DOHH2 (cell line): ENCODE measurements around the gene VANGL2.

Experiments
- H3F3A ChIP-seq: fragments of 200-600 bp; sonication (generic), shearing (Covaris generic); 2 replicates; pipeline ENCODE4 v1.6.0; 2016; ENCODE audit warnings: antibody characterized with exemption, mild to moderate bottlenecking; ENCODE audit not compliant: control insufficient read depth, insufficient read depth
- H3K27ac ChIP-seq: fragments of 200-600 bp; sonication (generic); 2 replicates; pipeline ENCODE4 v1.5.1; 2014; ENCODE audit warnings: low read depth, mild to moderate bottlenecking, low read length, moderate library complexity
- H3K27me3 ChIP-seq: fragments of 200-600 bp; sonication (generic); 2 replicates; pipeline ENCODE4 v1.6.1; 2014; ENCODE audit warnings: mild to moderate bottlenecking, low read length, mixed read lengths; ENCODE audit not compliant: control insufficient read depth
- H3K36me3 ChIP-seq: fragments of 200-600 bp; sonication (generic); 2 replicates; pipeline ENCODE4 v1.6.1; 2014; ENCODE audit warnings: mild to moderate bottlenecking, low read length, moderate library complexity, mixed read lengths; ENCODE audit not compliant: control insufficient read depth
- H3K4me1 ChIP-seq: fragments of 200-600 bp; sonication (generic); 2 replicates; pipeline ENCODE4 v1.6.1; 2014; ENCODE audit warnings: mild to moderate bottlenecking, low read length, mixed read lengths; ENCODE audit not compliant: control insufficient read depth
- H3K4me2 ChIP-seq: fragments of 200-600 bp; sonication (generic); 2 replicates; pipeline ENCODE4 v1.6.0; 2014; ENCODE audit warnings: mild to moderate bottlenecking, low read length, moderate library complexity
- H3K4me3 ChIP-seq: fragments of 200-600 bp; sonication (generic); 2 replicates; pipeline ENCODE4 v1.5.1; 2014; ENCODE audit warnings: mild to moderate bottlenecking, low read length, mixed read lengths
- H3K79me2 ChIP-seq: fragments of 200-600 bp; sonication (generic); 2 replicates; pipeline ENCODE4 v1.6.1; 2014; ENCODE audit warnings: mild to moderate bottlenecking, low read length, mixed read lengths; ENCODE audit not compliant: control insufficient read depth
- H3K9me2 ChIP-seq: fragments of 200-600 bp; sonication (generic); replicated peaks from 2 replicates; pipeline ENCODE4 v1.6.1; 2014; ENCODE audit warnings: mild to moderate bottlenecking, low read length, mixed read lengths; ENCODE audit not compliant: control insufficient read depth
- H3K9me3 ChIP-seq: fragments of 200-600 bp; sonication (generic); 2 replicates; pipeline ENCODE4 v1.6.1; 2014; ENCODE audit warnings: antibody characterized with exemption, low read length, mixed read lengths; ENCODE audit not compliant: control insufficient read depth, insufficient read depth
- H4K20me1 ChIP-seq: fragments of 200-600 bp; sonication (generic); 2 replicates; pipeline ENCODE4 v1.6.0; 2014; ENCODE audit warnings: low read depth, mild to moderate bottlenecking, antibody characterized with exemption, low read length, moderate library complexity; ENCODE audit not compliant: control insufficient read depth, insufficient read depth
- CTCF ChIP-seq: fragments of 200-600 bp; sonication (generic); IDR thresholded peaks from one replicate; pipeline ENCODE4 v1.5.1; 2014; ENCODE audit warnings: antibody characterized with exemption, mild to moderate bottlenecking, low read depth, low read length; ENCODE audit not compliant: poor library complexity, severe bottlenecking
- EZH2phosphoT487 ChIP-seq: fragments of 200-600 bp; sonication (generic); IDR thresholded peaks from 2 replicates; pipeline ENCODE4 v1.6.1; 2017; ENCODE audit warnings: borderline replicate concordance, mild to moderate bottlenecking, antibody characterized with exemption, low read length, moderate library complexity, mixed read lengths

The VANGL2 gene

GRCh38 chr1:160406131-160406968, 6.0 kb downstream of the VANGL2 start:
- peaks cover 28% of the 10 kb centered on the region for H3K27me3 ChIP-seq
- no peaks in the 10 kb centered on the region for H4K20me1 ChIP-seq
- TF ChIP-seq EZH2phosphoT487 = no peak
- TF ChIP-seq CTCF = no peak
- no peaks in the 10 kb centered on the region for H3K9me2 ChIP-seq
- H3K4me1 ChIP-seq = peaks cover under 1% of the 10 kb centered on the region
- no peak overlapping the region for H3K27ac ChIP-seq
- H3F3A ChIP-seq = no peaks in the 10 kb centered on the region
- no peaks in the 10 kb centered on the region for H3K36me3 ChIP-seq
- H3K9me3 ChIP-seq = no peaks in the 10 kb centered on the region
- H3K4me3 ChIP-seq = no peak overlapping the region
- no peaks in the 10 kb centered on the region for H3K79me2 ChIP-seq
- no peak overlapping the region for H3K4me2 ChIP-seq

- H3K4me1 ChIP-seq = no peaks in the 10 kb centered on the region
- H3K36me3 ChIP-seq = no peaks in the 10 kb centered on the region
- no peaks in the 10 kb centered on the region for H3F3A ChIP-seq
- no peaks in the 10 kb centered on the region for H3K9me2 ChIP-seq
- no peak for TF ChIP-seq EZH2phosphoT487
- TF ChIP-seq CTCF = no peak
- H3K79me2 ChIP-seq = no peaks in the 10 kb centered on the region
- peaks cover 10% of the 10 kb centered on the region; the same call in 1 of the 2 replicates for H3K27me3 ChIP-seq
- H4K20me1 ChIP-seq = no peaks in the 10 kb centered on the region
- H3K9me3 ChIP-seq = no peaks in the 10 kb centered on the region
- H3K4me3 ChIP-seq = no peak overlapping the region
- no peak overlapping the region for H3K27ac ChIP-seq
- H3K4me2 ChIP-seq = no peak overlapping the region
These were observed 7.8 kb downstream of the VANGL2 start for GRCh38 chr1:160407839-160408801.

- Histone ChIP-seq H3K79me2 (no peaks in the 10 kb centered on the region), H3K9me2 (no peaks in the 10 kb centered on the region), H3K4me1 (no peaks in the 10 kb centered on the region), H3K36me3 (no peaks in the 10 kb centered on the region), H3F3A (no peaks in the 10 kb centered on the region), H3K4me3 (no peak overlapping the region), H3K4me2 (no peak overlapping the region), H3K27me3 (peaks cover 5% of the 10 kb centered on the region; the same call in 1 of the 2 replicates), H3K27ac (no peak overlapping the region), H4K20me1 (no peaks in the 10 kb centered on the region), H3K9me3 (no peaks in the 10 kb centered on the region)
- no peak for TF ChIP-seq CTCF
- no peak for TF ChIP-seq EZH2phosphoT487
These were observed 8.5 kb downstream of the VANGL2 start for GRCh38 chr1:160408864-160409263.
